Transverse colon (tissue), 3 donors: ENCODE measurements around the gene TMEM161B.

ENCODE experiments used
- CTCF ChIP-seq, 5 experiments: fragments of 200-600 bp in 3 of 5; fragments of 450-650 bp in 2 of 5; sonication (generic) in 3 of 5; IDR thresholded peaks; 1 replicate in 2 of 5; 2 replicates in 3 of 5; pipeline ENCODE4 v1.5.1; 2016 to 2017; ENCODE audit warnings: antibody characterized with exemption in 5 of 5, inconsistent platforms in 3 of 5, mild to moderate bottlenecking in 2 of 5, moderate library complexity in 1 of 5
- EP300 ChIP-seq: sonication (generic); formaldehyde crosslinking; IDR thresholded peaks from one replicate; pipeline ENCODE4 v1.6.1; 2017; ENCODE audit warnings: antibody characterized with exemption, low read depth
- POLR2A ChIP-seq: fragments of 450-650 bp; IDR thresholded peaks from one replicate; pipeline ENCODE4 v1.6.1; 2016; ENCODE audit warnings: antibody characterized with exemption, mild to moderate bottlenecking, moderate library complexity

- no peak for TF ChIP-seq CTCF (IDR thresholded peaks at IDR 0.05)
- TF ChIP-seq POLR2A, result no peak
- no peak for TF ChIP-seq EP300
Measured at GRCh38 chr5:88283690-88284089, 15.0 kb upstream of the TMEM161B start.
